SK-N-SH treated with all-trans-retinoic acid at 6 μM for 48 hours (cell line): ENCODE results near the gene RNF112.

ENCODE experiments used
- ATAC-seq: fragments of 200-7000 bp; cut with Tn5 transposase; 3 replicates; pipeline ENCODE4 v1.9.1; 2020; ENCODE audit warnings: mild to moderate bottlenecking, moderate library complexity
- ARNTL ChIP-seq: fragments of 450-650 bp; formaldehyde crosslinking; IDR thresholded peaks from 2 replicates; pipeline ENCODE4 v1.5.0; 2020; ENCODE audit warnings: low read depth, mild to moderate bottlenecking, moderate library complexity, borderline replicate concordance
- BACH2 ChIP-seq: fragments of 250-450 bp; sonication (Bioruptor Pico); IDR thresholded peaks from 2 replicates; pipeline ENCODE4 v1.9.0; 2021; ENCODE audit warnings: mild to moderate bottlenecking, borderline replicate concordance
- CSDC2 ChIP-seq: fragments of 250-450 bp; sonication (Bioruptor Pico); IDR thresholded peaks from 2 replicates; pipeline ENCODE4 v1.5.0; 2020; ENCODE audit warnings: mild to moderate bottlenecking, moderate library complexity
- CSRNP3 ChIP-seq: fragments of 250-450 bp; sonication (Bioruptor Pico); IDR thresholded peaks from 2 replicates; pipeline ENCODE4 v1.5.1; 2021; ENCODE audit warnings: mild to moderate bottlenecking, moderate library complexity
- ESRRG ChIP-seq: fragments of 250-450 bp; sonication (Bioruptor Pico); IDR thresholded peaks from 2 replicates; pipeline ENCODE4 v1.6.1; 2021; ENCODE audit warnings: mild to moderate bottlenecking
- GLIS3 ChIP-seq: fragments of 250-450 bp; sonication (Bioruptor Pico); IDR thresholded peaks from 2 replicates; pipeline ENCODE4 v1.5.0; 2020; ENCODE audit warnings: mild to moderate bottlenecking, moderate library complexity
- ISL1 ChIP-seq: fragments of 250-450 bp; sonication (Bioruptor Pico); IDR thresholded peaks from 2 replicates; pipeline ENCODE4 v2.1.2; 2022; ENCODE audit warnings: mild to moderate bottlenecking, moderate library complexity
- OSR1 ChIP-seq: fragments of 250-450 bp; sonication (Bioruptor Pico); IDR thresholded peaks from 2 replicates; pipeline ENCODE4 v1.8.0; 2022; ENCODE audit warnings: moderate library complexity, mild to moderate bottlenecking, inconsistent platforms
- PATZ1 ChIP-seq: fragments of 250-450 bp; sonication (Bioruptor Pico); IDR thresholded peaks from 2 replicates; pipeline ENCODE4 v1.8.0; 2020; ENCODE audit warnings: mild to moderate bottlenecking, moderate library complexity, borderline replicate concordance
- PPARA ChIP-seq: fragments of 250-450 bp; sonication (Bioruptor Pico); IDR thresholded peaks from 2 replicates; pipeline ENCODE4 v1.5.0; 2020; ENCODE audit warnings: mild to moderate bottlenecking, borderline replicate concordance
- SNAI2 ChIP-seq: fragments of 250-450 bp; sonication (Bioruptor Pico); IDR thresholded peaks from 2 replicates; pipeline ENCODE4 v1.5.0; 2020; ENCODE audit warnings: mild to moderate bottlenecking, moderate library complexity
- TOX ChIP-seq: fragments of 250-450 bp; sonication (Bioruptor Pico); IDR thresholded peaks from 2 replicates; pipeline ENCODE4 v1.8.0; 2021; ENCODE audit warnings: mild to moderate bottlenecking, moderate library complexity, borderline replicate concordance
- TSHZ2 ChIP-seq: fragments of 250-450 bp; sonication (Bioruptor Pico); IDR thresholded peaks from 2 replicates; pipeline ENCODE4 v1.5.0; 2020; ENCODE audit warnings: mild to moderate bottlenecking, moderate library complexity
- ZFP30 ChIP-seq: fragments of 450-650 bp; formaldehyde crosslinking; IDR thresholded peaks from 2 replicates; pipeline ENCODE4 v1.5.0; 2022; ENCODE audit warnings: mild to moderate bottlenecking, moderate library complexity
- ZNF565 ChIP-seq: fragments of 450-650 bp; formaldehyde crosslinking; conservative IDR thresholded peaks from 2 replicates; pipeline ENCODE4 v1.5.0; 2020; ENCODE audit warnings: low read depth, mild to moderate bottlenecking, moderate library complexity
- ZNF70 ChIP-seq: fragments of 450-650 bp; formaldehyde crosslinking; IDR thresholded peaks from 2 replicates; pipeline ENCODE4 v1.5.0; 2020; ENCODE audit warnings: mild to moderate bottlenecking, moderate library complexity
- ZNF8 ChIP-seq: fragments of 450-650 bp; formaldehyde crosslinking; IDR thresholded peaks from 2 replicates; pipeline ENCODE4 v1.5.0; 2020; ENCODE audit warnings: mild to moderate bottlenecking, moderate library complexity
- TF ChIP-seq, protein P1 (sequence below): fragments of 250-450 bp; sonication (Bioruptor Pico); IDR thresholded peaks from 2 replicates; pipeline ENCODE4 v1.5.1; 2020; ENCODE audit warnings: low read depth, mild to moderate bottlenecking, moderate library complexity
- TF ChIP-seq, protein P2 (sequence below): fragments of 250-450 bp; sonication (Bioruptor Pico); IDR thresholded peaks from 2 replicates; pipeline ENCODE4 v1.8.0; 2021; ENCODE audit warnings: low read depth, mild to moderate bottlenecking, moderate library complexity, borderline replicate concordance

RNF112 gene, protein sequence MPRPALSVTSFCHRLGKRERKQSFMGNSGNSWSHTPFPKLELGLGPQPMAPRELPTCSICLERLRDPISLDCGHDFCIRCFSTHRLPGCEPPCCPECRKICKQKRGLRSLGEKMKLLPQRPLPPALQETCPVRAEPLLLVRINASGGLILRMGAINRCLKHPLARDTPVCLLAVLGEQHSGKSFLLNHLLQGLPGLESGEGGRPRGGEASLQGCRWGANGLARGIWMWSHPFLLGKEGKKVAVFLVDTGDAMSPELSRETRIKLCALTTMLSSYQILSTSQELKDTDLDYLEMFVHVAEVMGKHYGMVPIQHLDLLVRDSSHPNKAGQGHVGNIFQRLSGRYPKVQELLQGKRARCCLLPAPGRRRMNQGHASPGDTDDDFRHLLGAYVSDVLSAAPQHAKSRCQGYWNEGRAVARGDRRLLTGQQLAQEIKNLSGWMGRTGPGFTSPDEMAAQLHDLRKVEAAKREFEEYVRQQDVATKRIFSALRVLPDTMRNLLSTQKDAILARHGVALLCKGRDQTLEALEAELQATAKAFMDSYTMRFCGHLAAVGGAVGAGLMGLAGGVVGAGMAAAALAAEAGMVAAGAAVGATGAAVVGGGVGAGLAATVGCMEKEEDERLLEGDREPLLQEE

GRCh38 chr17:19410875-19411620, at the start of gene RNF112:
TSS of gene RNF112 (plus strand) at chr17:19411232. CDS start at chr17:19411409, 177 bp downstream.
- peak; percentile 88 for ATAC-seq
- TF ChIP-seq ZNF565 (CRISPR knock-in tag), result no peak
- TF ChIP-seq, protein P1, sequence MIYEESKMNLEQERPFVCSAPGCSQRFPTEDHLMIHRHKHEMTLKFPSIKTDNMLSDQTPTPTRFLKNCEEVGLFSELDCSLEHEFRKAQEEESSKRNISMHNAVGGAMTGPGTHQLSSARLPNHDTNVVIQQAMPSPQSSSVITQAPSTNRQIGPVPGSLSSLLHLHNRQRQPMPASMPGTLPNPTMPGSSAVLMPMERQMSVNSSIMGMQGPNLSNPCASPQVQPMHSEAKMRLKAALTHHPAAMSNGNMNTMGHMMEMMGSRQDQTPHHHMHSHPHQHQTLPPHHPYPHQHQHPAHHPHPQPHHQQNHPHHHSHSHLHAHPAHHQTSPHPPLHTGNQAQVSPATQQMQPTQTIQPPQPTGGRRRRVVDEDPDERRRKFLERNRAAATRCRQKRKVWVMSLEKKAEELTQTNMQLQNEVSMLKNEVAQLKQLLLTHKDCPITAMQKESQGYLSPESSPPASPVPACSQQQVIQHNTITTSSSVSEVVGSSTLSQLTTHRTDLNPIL (CRISPR knock-in tag), result no peak
- TF ChIP-seq ZNF8 (CRISPR knock-in tag), result no peak
- TF ChIP-seq CSDC2, result no peak
- TF ChIP-seq PPARA (CRISPR knock-in tag), result no peak
- TF ChIP-seq GLIS3 (CRISPR knock-in tag), result no peak
- TF ChIP-seq, protein P2, sequence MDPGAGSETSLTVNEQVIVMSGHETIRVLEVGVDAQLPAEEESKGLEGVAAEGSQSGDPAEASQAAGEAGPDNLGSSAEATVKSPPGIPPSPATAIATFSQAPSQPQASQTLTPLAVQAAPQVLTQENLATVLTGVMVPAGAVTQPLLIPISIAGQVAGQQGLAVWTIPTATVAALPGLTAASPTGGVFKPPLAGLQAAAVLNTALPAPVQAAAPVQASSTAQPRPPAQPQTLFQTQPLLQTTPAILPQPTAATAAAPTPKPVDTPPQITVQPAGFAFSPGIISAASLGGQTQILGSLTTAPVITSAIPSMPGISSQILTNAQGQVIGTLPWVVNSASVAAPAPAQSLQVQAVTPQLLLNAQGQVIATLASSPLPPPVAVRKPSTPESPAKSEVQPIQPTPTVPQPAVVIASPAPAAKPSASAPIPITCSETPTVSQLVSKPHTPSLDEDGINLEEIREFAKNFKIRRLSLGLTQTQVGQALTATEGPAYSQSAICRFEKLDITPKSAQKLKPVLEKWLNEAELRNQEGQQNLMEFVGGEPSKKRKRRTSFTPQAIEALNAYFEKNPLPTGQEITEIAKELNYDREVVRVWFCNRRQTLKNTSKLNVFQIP (CRISPR knock-in tag), result no peak
- TF ChIP-seq, all 23 proteins: peak for 0

GRCh38 chr17:19361326-19361725, 49.7 kb upstream of the RNF112 start:
- no peak for TF ChIP-seq ISL1 (CRISPR knock-in tag)
- no peak for TF ChIP-seq BACH2 (CRISPR knock-in tag)
- TF ChIP-seq ZFP30 (CRISPR knock-in tag), result no peak
- TF ChIP-seq OSR1, result no peak
- no peak for TF ChIP-seq CSDC2
- TF ChIP-seq, protein P1 (CRISPR knock-in tag), result no peak
- TF ChIP-seq TSHZ2 (CRISPR knock-in tag), result no peak
- no peak for TF ChIP-seq SNAI2 (CRISPR knock-in tag)
- no peak for TF ChIP-seq ESRRG
- TF ChIP-seq ZNF8 (CRISPR knock-in tag), result no peak
- TF ChIP-seq TOX (CRISPR knock-in tag), result no peak
- no peak for TF ChIP-seq ZNF70 (CRISPR knock-in tag)
- TF ChIP-seq, all 23 proteins: peak for 0
- no peak for ATAC-seq

DNA sequence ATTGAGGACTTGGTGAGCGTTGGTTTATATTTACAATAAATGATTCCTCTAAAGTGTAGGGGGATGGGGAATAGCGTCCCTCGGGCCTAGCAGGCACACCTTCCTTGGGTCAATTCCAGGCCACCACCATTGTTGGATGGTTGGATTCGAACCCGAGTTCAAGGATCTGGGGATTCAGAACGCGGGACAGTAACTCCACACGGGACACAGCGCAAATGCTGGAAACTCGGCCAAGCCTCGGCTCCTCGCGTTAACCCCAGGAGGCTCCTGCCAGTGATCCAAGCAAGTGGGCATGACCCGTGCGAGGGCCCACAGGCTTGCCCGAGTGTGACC, 49.1 kb upstream of the RNF112 start:
- TF ChIP-seq CSRNP3 (CRISPR knock-in tag) (no peak), ARNTL (no peak), BACH2 (CRISPR knock-in tag) (no peak), TSHZ2 (CRISPR knock-in tag) (no peak), PATZ1 (CRISPR knock-in tag) (no peak)
- TF ChIP-seq, protein P2 (CRISPR knock-in tag), result no peak
- no peak for ATAC-seq
